ENCODE results near the gene MEIKIN.
"Not testable (repeated sequence)": the region's sequence is repeated elsewhere in the genome, so short reads cannot be mapped to it uniquely, and the experiment has no call there.

Gene MEIKIN

GRCh38 chr5:131906668-131907067 is 38.8 kb downstream of the MEIKIN start:
- no peak for DNase-seq (ENCODE audit: low read depth)

- not testable (repeated sequence) for DNase-seq (ENCODE audit: low read depth)
These were observed 43.2 kb downstream of the MEIKIN start for GRCh38 chr5:131902266-131902665.

DNA sequence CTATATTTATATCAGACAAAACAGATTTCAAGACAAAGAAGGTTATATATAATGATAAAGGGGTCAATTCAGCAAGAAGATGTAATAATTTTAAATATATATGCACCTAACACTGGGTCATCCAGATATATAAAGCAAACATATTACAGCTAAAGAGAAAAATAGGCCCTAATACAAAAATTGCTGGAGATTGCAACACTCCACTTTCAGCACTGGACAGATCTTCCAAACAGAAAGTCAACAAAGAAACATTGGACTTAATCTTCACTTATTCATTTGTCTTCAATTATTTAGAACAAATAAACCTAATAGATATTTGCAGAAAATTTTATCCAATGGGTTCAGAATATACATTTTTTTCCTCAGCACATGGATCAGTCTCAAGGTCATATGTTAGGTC is 45.8 kb downstream of the MEIKIN start:
- DNase-seq (ENCODE audit: low read depth) = no peak

- no peak for DNase-seq (ENCODE audit: low read depth)
These were observed 61.5 kb downstream of the MEIKIN start for GRCh38 chr5:131883984-131884383.

- no peak for DNase-seq (ENCODE audit: low read depth)
These were observed 65.8 kb downstream of the MEIKIN start for GRCh38 chr5:131879705-131880104.

DNA sequence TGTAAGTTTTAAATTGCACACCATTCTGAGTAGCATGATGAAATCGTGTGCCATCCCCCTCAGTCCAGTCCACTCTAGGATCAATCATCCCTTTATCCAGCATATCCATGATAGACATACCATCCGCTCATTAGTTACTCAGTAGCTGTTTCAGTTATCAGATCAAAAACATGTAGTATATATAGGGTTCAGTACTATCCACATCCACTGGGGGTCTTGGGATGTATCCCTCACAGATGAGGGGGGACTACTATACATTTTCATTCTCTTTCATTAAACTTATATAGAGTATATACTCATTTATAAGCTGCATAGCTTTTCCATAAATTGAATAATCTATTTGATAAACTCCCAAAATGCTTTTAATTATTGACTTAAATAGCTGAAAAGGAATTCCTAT is 67.6 kb downstream of the MEIKIN start:
- no peak for DNase-seq (ENCODE audit: low read depth)

GRCh38 chr5:131871251-131871650 is 74.2 kb downstream of the MEIKIN start:
- not testable (repeated sequence) for DNase-seq (ENCODE audit: low read depth)

- no peak for DNase-seq (ENCODE audit: low read depth)
These were observed 77.9 kb downstream of the MEIKIN start for GRCh38 chr5:131867524-131867923.

DNA sequence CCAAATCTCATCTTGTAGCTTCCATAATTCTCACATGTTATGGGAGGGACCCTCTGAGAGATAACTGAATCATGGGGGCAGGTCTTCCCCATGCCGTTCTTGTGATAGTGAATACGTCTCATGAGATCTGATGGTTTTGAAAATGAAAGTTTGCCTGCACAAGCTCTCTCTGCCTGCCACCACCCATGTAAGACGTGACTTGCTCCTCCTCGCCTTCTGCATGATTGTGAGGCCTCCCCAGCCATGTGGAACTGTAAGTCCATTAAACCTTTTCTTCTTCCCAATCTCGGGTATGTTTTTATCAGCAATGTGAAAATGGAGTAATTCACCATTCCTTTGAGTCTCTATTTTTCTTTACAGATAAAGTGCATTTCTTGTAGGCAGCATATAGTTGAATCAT is 81.8 kb downstream of the MEIKIN start:
- DNase-seq (ENCODE audit: low read depth) = no peak

GRCh38 chr5:131857388-131857787 is 88.1 kb downstream of the MEIKIN start:
- DNase-seq (ENCODE audit: low read depth) = no peak

DNA sequence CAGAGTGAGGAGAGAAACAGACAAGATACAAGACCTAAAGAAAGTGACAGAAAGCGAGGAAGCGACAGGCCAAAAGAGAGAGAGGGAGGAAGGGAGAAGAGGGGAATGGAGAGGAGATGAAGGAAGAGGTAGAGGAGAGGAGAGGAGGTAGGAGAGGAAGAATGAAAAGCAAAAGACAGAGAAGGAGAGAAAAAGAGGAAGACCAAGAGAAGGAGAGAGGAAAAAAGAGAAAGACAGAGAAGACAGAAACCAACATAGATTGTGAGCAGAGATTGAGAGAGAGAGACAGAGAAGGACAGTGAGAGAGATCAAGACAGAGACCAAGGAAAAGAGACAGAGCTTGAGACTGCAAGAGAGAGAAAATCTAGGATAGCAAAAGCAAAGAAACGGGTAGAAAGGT is 90.0 kb downstream of the MEIKIN start:
- no peak for DNase-seq (ENCODE audit: low read depth)

- DNase-seq (ENCODE audit: low read depth) = no peak
These were observed 91.3 kb downstream of the MEIKIN start for GRCh38 chr5:131854134-131854533.

- DNase-seq (ENCODE audit: low read depth) = no peak
These were observed 96.8 kb downstream of the MEIKIN start for GRCh38 chr5:131848662-131849061.

- DNase-seq (ENCODE audit: low read depth) = no peak
These were observed 98.9 kb downstream of the MEIKIN start for GRCh38 chr5:131846536-131846935.

- no peak for DNase-seq (ENCODE audit: low read depth)
These were observed 99.6 kb downstream of the MEIKIN start for GRCh38 chr5:131845828-131846227.

- not testable (repeated sequence) for DNase-seq (ENCODE audit: low read depth)
These were observed 102.5 kb downstream of the MEIKIN start for GRCh38 chr5:131842971-131843370.

DNA sequence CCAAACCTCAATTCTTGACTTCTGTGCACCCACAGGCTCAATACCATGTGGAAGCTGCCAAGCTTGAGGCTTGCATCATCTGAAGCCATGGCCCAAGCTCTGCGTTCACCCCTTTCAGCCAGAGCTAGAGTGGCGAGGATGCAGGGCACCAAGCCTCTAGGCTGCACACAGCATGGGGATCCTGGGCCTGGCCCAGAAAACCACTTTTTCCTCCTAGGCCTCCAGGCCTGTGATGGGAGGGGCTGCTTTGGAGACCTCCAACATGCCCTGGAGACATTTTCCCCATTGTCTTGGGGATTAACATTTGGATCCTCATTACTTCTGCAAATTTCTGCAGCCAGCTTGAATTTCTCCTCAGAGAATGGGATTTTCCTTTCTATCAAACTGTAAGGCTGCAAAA is 112.8 kb downstream of the MEIKIN start:
- not testable (repeated sequence) for DNase-seq (ENCODE audit: low read depth)

- DNase-seq (ENCODE audit: low read depth) = no peak
These were observed 120.0 kb downstream of the MEIKIN start for GRCh38 chr5:131825404-131826013.

DNA sequence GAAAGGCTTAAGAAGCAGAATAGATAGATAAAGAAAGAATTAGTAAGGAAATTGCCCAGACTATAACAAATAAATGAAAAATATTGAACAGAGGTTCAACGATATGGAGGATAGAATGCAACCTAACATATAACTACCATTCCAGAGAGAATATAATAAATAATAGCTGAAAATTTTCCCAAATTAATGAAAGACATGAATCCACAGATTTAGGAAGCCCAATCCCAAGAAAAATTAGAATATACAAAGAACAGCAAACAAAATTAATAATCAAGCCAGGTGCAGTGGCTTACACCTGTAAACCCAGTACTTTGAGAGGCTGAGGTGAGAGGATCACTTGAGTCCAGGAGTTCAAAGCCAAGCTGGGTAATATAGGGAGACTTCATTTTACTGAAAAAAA is 120.8 kb downstream of the MEIKIN start:
- DNase-seq (ENCODE audit: low read depth) = no peak

DNA sequence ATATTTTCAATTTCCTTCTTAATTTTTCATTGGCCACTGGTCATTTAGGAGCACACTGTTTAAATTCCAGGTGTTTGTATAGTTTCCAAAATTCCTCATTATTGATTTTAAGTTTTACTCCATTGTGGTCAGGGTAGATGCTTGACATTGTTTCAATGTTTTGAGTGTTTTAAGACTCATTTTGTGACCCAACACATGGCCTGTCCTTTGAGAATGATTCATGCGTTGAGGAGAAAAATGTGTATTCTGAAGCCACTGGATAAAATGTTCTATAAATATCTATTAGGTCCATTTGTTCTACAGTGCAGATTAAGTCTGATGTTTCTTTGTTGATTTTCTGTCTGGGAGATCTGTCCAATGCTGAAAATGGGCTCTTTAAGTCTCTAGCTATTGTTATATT is 124.2 kb downstream of the MEIKIN start:
- no peak for DNase-seq (ENCODE audit: low read depth)

DNA sequence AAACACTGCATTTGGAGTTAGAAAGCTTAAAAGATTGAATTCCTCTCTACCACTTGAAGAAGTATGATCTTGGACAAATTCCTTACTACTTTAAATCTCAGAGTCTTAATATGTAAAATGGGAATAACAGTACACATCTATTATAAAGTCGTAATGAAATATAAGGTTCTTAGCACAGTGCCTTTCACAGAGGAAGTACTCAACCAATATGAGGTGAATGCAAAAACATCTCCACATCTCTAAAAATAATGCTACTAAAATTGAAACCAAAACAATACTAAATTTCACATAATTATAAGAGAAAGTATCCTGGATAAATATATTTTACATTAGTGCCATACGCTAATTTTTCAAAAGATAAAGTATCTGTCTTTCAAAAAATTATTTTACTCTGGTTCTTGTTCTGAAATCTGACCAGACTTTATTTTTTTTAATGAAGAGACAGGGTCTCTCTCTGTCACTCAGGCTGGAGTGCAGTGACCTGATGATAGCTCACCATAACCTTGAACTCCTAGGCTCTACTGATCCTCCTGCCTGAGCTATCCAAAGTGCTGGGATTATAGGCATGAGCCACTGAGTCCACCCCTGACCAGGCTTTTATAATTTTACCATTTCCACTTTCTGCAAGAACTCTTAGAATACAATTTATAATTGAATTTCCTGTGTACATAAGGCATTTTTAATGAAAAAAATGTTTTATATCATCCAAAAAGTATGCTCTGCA is 127.3 kb downstream of the MEIKIN start:
- no peak for DNase-seq (ENCODE audit: low read depth)

- DNase-seq (ENCODE audit: low read depth) = no peak
These were observed 130.5 kb downstream of the MEIKIN start for GRCh38 chr5:131814990-131815389.

- DNase-seq (ENCODE audit: low read depth) = no peak
These were observed 132.9 kb downstream of the MEIKIN start for GRCh38 chr5:131812371-131813160.
